K562 treated with DMSO at 1 percent for 48 hours (cell line): ENCODE results near the gene TSPYL6. TPM values are rescaled to one million over a fixed set of nuclear protein-coding genes. Genes with fewer than 3 reads are reported as not detected.

Source experiments
- total RNA-seq: library from RNA; unstranded; fragments of 300-600 nt; gene quantifications from 2 replicates; pipeline ENCODE4 v1.2.3, GENCODE V29; 2022; ENCODE audit warnings: low replicate concordance; ENCODE audit errors: extremely low read depth

Gene TSPYL6
- not detected in 2 replicates for total RNA-seq

DNA sequence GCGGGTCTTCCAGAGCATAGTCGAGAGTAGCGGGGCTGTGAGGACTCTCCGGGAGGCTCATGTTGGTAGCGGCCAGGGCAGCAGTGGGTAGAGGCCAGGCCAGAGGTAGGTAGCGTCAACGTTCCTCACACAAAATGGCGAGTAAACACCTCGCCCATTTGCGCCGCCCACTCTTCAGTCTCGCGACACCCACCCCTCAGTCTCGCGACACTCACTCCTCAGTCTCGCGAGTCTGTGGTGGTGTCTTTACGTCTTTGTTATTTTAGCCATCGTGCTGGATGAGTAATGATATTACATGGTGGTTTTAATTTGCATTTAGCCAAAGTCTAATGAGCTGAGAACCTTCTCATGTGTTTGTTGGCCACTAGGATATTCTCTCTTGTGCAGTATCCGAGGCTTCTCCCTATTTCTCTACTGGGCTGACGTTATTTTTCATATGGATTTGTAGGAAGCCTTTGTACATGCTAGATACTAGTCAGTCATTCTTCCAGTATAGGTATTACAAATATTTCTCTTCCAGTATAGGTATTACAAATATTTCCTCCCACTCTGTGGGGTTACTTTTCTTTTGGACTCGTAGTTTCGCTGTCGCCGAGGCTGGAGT, at the start of gene TSPYL6:
TSS of gene TSPYL6 (minus strand) at position 139 of the 604 bp plus-strand sequence. CDS start at position 61, 78 bp downstream.

Other genes starting within 250 kb of the TSPYL6 start
- gene ACYP2, start 140.6 kb downstream of the TSPYL6 start, total RNA-seq = not detected in 2 replicates
- gene SPTBN1, start 200.1 kb upstream of the TSPYL6 start, total RNA-seq = not detected in 2 replicates